NCI-H2107 treated with DMSO at 0.1 percent for 48 hours (cell line): Measurements from ENCODE around the gene FAM193A.
"Not testable (repeated sequence)": the region's sequence is repeated elsewhere in the genome, so short reads cannot be mapped to it uniquely, and the experiment has no call there.

Experiments
- DNase-seq: peaks from one replicate; lab custom pipeline; 2025; ENCODE audit not compliant: unreplicated experiment; lab: John Stamatoyannopoulos, UW

Gene FAM193A

GRCh38 chr4:2515830-2516550, 20.5 kb upstream of the FAM193A start:
- no peak for DNase-seq

- DNase-seq = no peak
These were observed 19.8 kb upstream of the FAM193A start for GRCh38 chr4:2516635-2517034.

GRCh38 chr4:2526559-2526958, 9.9 kb upstream of the FAM193A start:
- DNase-seq = no peak

GRCh38 chr4:2534904-2535375, 1.5 kb upstream of the FAM193A start:
- no peak for DNase-seq

- no peak for DNase-seq
These were observed 863 bp upstream of the FAM193A start for GRCh38 chr4:2535376-2536192.

GRCh38 chr4:2537011-2537830, 774 bp downstream of the FAM193A start:
- peak; percentile 22 for DNase-seq

- not testable (repeated sequence) for DNase-seq
These were observed 7.2 kb downstream of the FAM193A start for GRCh38 chr4:2543580-2544191.

- DNase-seq = no peak
These were observed 9.0 kb downstream of the FAM193A start for GRCh38 chr4:2545321-2546013.

GRCh38 chr4:2546286-2546823, 9.9 kb downstream of the FAM193A start:
- no peak for DNase-seq

- DNase-seq = not testable (repeated sequence)
These were observed 10.7 kb downstream of the FAM193A start for GRCh38 chr4:2546961-2547691.

- no peak for DNase-seq
These were observed 14.7 kb downstream of the FAM193A start for GRCh38 chr4:2551118-2551517.

- no peak for DNase-seq
These were observed 16.4 kb downstream of the FAM193A start for GRCh38 chr4:2552806-2553205.

- no peak for DNase-seq
These were observed 21.9 kb downstream of the FAM193A start for GRCh38 chr4:2558301-2558700.

GRCh38 chr4:2560167-2560566, 23.7 kb downstream of the FAM193A start:
- DNase-seq = no peak

- DNase-seq = no peak
These were observed 29.1 kb downstream of the FAM193A start for GRCh38 chr4:2565533-2565932.

GRCh38 chr4:2570036-2570435, 33.6 kb downstream of the FAM193A start:
- no peak for DNase-seq

GRCh38 chr4:2570551-2571222, 34.2 kb downstream of the FAM193A start:
- no peak for DNase-seq

GRCh38 chr4:2572076-2572475, 35.6 kb downstream of the FAM193A start:
- DNase-seq = no peak

- DNase-seq = no peak
These were observed 36.4 kb downstream of the FAM193A start for GRCh38 chr4:2572866-2573265.
